Vagina (tissue), 2 donors: ENCODE results near the gene HBP1.

Source experiments
- CTCF ChIP-seq, 3 experiments: fragments of 450-650 bp in 2 of 3; fragments of 200-600 bp in 1 of 3; sonication (generic) in 1 of 3; IDR thresholded peaks; one replicate each; pipeline ENCODE4 v1.5.1; 2017 to 2019; ENCODE audit warnings: antibody characterized with exemption in 3 of 3, mild to moderate bottlenecking in 2 of 3, moderate library complexity in 2 of 3
- POLR2A ChIP-seq, 2 donors: fragments of 450-650 bp; IDR thresholded peaks; one replicate each; pipeline ENCODE4 v1.6.1; 2017; ENCODE audit warnings: antibody characterized with exemption in 2 of 2, mild to moderate bottlenecking in 2 of 2, moderate library complexity in 2 of 2

- no peak for TF ChIP-seq POLR2A (IDR thresholded peaks at IDR 0.05)
- no peak for TF ChIP-seq CTCF (IDR thresholded peaks at IDR 0.05)
Observed at GRCh38 chr7:107152011-107152410, 16.8 kb upstream of the HBP1 start.
